ENCODE measurements around the gene WDR37.
A peak's percentile ranks its signal among the peaks of the same experiment; 100 is the strongest.
"Not testable (repeated sequence)": the region's sequence is repeated elsewhere in the genome, so short reads cannot be mapped to it uniquely, and the experiment has no call there.

The WDR37 gene

DNA sequence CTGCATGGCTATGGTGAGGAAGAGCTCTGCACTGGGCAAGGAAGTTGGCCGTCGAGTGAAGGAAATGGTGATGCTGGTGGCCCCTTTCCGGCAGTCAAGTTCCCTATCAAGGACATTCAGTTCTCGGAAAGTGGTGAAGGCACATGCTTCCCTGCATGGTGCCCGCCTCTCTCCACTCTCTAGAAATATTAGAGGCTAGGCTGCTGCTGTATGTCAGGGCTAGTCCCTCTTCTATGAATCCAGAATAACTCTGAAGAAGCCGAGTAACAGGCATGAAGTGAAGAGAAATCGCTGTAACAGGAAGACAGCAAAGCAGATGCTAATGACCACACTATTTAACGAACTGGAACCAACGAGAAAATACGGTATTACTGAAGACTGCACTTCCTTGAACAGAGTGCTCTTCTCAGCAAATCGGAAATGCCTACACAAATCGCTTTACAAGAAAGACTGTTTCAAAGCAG, 12.6 kb upstream of the WDR37 start:
- no peak for DNase-seq

DNA sequence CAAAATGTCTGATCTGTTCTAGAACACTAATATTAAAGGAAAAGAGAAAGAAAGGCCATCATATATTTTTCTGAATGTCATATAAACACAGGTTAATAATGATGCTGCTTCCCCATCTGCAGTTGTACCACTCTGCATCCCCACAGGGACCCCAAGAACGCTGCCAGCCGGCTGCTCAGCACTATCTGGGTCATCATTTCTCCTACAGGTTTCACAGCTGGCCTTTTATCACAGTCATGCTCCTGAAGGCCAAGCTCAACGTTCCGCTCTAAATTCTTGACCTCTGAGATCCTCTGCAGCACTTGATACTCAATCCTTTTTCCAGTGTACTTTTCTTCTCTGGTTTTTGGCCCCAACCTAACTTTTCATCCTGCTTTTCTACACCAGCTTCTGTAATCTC, 12.0 kb upstream of the WDR37 start:
- no peak for DNase-seq

DNA sequence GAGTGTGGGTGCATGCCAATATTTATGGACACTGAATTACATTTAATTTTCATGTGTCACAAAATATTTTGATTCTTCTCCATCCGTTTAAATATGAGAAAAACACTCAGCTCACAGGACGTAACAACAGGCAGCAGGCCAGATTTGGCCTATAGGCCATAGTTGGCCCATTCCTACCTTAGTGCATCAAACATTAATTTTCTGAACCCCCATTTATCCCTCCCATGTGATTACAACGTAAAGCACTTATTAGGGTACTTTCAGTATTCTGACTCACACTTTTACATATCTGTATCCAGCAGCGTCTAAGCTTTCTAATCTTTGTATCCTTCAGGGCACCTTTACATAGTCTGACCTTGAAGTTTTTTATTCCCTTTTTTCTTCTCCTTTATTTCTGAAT, 11.2 kb upstream of the WDR37 start:
- no peak for DNase-seq

DNA sequence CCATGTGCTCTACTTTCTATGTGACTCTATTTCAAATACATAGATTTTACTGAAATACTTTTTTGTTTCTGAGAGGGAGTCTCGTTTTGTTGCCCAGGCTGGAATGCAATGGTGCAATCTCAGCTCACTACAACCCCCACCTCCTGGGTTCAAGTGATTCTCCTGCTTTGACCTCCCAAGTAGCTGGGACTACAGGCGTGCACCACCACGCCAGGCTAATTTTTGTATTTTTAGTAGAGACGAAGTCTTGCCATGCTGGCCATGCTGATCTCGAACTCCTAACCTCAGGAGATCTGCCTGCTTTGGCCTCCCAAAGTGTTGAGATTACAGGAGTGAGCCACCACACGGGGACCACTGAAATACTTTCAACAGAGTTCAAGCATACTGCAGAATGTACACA, 10.8 kb upstream of the WDR37 start:
- no peak for DNase-seq

DNA sequence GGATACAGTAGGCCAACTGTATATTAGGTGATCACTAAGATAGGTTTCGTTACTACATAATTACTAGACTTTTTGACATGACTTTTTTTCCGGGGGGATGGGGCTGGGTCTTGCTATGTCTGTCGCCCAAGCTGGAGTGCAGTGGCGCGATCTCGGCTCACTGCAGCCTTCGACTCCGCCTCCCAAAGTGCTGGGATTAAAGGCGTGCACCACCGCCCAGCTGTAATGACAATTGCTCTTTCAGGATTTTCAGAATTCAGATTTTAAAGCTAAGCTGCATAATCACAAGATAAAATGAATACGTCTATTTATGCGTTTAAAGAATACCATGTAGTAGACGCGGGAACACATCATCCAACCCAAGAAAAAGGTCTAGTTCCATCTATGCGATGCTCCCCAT, 8.2 kb upstream of the WDR37 start:
- DNase-seq = no peak

DNA sequence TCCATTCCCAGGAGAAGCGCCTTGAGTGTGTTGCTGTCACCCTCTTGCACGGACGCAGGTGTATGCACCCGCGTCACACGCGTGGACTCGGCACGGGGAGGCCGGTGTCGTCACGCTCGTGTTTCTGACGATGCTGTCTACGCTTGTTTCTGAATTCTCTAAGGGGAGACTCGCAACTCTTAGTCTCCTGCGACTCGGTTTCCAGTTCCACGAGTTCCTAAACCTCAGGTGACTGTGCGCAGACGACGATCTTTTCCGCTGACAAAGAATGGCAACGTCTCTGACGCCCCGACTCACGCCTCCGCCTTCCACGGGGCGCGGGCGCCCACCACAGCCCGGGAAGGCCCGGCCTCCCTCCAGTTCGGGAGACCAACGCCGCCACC, 7.8 kb upstream of the WDR37 start:
- no peak for DNase-seq

DNA sequence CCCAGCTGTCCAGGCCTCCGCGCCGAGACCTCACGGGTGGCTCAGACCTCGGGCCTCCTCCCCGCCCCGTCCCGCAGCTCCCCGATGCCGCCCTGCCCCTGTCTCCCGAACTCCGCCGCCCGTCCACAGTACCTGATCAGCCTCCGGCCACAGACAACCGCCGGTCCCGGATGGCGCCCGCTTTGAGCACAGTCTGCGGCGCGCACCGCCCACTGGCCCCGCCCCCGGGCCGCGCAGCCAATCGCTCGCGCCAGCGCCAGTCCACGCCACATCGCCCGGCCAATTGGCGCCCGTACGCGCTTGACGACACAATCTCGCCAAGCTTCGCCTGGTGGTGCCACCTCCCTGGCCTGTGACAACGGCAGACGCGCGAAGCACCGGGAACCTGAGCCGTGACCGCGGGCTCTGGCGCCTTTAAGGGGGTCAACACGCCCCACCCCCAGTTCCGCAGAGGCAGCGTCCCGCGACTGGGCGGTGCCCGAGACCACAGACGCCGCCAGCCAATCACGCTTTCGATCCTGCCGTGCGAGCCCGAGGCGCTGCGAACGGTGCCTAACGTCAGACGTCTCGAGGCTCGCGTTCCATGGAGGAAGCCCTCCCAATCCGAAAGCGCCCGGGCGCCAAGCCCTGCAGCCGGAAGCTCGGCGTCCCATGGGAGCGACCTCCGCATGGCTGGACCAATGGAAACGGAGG, 7.3 kb upstream of the WDR37 start, which contains the start of gene IDI1:
Gene IDI1, minus strand, starts transcription at position 388 of the 693 bp plus-strand sequence. Its CDS starts 116 bp downstream, at position 272.
- DNase-seq = peak; percentile 89 to 93

DNA sequence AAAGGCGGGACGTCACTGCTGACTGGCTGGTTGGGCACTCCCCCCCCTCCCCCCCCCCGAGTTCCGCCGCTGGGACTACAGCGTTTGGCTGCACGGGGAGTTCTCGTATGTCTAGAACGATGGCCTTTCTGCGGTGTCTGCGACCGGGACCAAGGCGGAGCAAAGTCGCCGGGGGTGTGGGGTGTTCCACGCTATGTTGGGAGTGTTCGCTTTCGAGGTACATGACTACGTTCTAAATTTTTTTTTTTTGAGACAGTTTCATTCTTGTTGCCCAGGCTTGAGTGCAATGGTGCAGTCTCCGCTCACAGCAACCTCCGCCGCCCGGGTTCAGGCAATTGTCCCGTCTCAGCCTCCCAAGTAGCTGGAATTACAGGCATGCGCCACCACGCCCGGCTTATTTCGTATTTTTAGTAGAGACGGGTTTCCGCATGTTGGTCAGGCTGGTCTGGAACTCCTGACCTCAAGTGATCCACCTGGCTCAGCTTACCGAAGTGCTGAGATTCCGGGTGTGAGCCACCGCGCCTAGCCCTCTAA, 6.7 kb upstream of the WDR37 start:
- no peak for DNase-seq

DNA sequence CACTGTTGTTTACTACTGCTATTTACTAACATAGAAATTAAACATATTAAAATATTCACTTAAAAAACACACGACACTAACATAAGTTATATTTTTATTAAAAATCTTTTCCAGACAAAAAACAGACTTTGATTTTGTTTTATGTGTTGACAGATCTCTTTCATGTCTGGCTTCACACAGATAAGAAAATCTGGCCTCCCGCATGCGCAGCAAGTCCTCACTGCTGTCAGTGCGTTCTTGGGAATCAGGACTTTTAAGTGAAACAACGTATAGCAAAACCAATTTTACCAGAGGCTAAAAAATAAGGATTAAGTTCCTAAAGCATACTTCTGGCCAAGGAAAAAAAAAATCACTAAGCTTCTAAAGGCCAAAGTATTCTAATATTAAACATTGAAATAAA, 6.0 kb upstream of the WDR37 start:
- DNase-seq = no peak

DNA sequence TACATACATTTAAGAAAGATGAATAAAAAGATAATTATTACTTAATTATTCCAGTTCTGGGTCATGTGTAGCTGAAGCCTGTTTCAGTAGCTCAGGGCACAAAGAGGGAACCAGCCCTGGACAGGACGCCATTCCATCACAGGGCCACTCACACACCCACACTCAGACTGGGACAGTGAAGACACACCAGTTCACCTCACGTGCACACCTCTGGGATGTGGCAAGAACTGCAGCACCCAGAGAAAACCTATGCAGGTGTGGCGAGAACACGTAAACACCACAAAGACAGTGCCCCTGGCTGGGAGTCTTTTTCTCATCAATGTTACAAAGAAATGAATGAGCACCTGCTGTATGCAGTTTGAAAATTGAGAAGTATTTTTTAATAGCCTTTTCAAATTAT, 5.6 kb upstream of the WDR37 start:
- no peak for DNase-seq

DNA sequence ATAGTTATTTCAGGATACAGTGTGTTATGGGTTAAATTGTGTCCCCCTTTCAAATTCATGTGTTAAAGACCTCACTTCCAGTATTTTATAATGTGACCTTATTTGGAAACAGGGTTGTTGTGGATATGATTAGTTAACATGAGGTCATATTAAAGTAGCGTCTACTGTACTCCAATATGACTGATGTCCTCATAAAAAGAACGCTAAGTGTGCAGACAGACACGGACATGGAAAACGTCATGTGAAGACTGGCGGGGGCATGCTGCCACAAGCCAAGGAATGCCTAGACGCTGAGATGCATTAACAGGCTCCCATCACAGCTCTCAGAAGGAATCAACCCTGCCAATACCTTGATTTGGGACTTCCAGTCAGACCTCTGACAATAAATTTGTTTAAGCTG, 1.5 kb upstream of the WDR37 start:
- no peak for DNase-seq

DNA sequence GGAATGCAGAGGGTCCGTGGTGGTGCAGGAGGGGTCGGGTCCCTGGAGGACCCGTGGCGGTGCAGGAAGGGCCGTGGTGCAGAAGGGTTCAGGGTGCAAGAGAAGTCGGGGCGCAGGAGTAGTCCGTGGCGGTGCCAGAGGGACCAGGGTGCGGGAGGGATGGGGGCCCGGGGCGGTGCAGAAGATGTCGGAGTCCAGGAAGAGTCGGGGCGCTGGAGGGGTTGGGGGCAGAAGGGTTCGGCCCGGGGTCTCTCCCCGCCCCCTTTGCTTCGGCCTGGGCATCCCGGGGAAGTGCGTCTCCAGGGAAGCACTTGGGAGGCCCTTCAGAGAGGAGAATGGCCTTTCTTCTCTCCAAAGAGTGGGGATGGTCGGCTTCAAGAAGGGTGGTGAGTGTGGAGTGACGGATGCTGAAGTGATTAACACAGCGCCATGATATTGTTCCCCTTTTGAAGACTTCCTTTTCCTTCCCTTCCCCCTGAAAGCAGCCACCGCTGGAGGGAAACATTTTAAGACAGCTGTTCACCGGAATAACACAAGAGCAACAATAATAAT, 997 bp downstream of the WDR37 start:
- no peak for DNase-seq

DNA sequence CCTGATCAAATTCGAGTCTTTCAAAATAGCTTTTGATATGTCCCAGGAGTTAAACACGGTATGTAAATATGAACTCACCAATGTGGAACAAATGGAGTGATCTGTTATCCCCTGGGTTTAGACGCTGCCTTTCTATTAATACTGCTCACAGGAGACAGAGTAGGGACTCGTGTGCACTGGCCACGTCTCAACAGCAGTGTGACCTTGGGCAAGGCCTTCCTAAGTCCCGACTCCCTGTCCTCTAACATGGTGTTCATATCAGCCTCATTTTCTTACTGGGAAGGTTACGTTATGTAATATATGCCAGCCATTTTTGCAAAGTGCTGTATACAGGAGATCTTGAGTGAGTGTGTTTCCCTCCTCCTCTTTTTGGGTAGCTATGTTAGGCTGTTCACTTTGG, 1.8 kb downstream of the WDR37 start:
- no peak for DNase-seq

DNA sequence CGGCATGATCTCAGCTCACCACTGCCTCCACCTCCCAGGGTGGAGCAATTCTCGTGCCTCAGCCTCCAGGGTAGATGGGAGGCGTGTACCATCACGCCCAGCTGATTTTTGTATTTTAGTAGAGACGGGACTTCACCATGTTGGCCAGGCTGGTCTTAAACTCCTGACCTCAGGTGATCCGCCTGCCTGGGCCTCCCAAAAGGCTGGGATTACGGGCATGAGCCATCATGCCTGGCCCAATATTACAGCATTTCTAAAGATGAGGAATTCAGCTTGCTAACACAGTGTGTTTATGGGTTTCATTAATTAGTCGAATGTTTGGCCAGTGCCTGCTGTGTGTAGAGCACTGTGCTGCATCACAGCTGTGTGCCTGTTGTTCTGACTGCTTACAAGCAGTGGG, 3.7 kb downstream of the WDR37 start:
- DNase-seq = no peak

DNA sequence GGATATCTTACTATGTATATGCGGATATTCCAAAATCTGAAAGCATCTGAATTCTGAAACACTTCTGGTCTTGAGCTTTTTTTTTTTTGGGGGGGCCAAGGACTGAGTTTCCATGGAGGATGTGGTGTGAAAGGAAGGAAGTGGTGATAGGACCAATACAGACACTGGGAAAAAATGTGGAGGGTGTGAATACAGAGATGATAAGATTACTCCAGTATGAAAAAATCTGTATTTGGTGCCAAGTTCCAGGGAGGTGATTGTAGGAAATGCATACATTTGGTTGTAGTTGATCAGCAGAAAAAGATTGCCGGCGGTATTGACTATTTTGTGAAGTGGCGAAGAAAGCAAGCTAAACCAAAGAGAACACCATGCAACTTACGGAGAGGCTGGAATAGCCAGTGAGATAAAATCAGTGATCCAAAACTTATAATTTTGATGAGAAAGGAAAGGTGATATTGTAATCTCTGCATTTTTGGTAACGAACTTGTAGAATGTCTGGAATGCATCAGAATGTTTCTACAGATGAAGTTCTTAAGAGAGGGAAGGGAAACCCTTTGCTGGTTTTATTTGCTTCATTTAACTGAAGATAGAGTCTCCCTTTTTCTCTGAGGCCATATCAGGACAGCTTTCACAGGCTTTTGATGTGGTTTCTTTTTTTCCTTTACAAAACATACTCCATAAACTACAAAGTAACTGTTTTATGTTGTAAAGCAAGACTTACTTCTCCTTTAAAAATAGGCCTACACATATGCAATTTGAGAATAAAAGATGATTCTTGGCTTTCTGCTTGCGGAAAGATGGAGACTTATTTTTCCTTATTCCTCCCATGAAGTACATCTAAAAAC, 6.0 kb downstream of the WDR37 start:
- DNase-seq = no peak

DNA sequence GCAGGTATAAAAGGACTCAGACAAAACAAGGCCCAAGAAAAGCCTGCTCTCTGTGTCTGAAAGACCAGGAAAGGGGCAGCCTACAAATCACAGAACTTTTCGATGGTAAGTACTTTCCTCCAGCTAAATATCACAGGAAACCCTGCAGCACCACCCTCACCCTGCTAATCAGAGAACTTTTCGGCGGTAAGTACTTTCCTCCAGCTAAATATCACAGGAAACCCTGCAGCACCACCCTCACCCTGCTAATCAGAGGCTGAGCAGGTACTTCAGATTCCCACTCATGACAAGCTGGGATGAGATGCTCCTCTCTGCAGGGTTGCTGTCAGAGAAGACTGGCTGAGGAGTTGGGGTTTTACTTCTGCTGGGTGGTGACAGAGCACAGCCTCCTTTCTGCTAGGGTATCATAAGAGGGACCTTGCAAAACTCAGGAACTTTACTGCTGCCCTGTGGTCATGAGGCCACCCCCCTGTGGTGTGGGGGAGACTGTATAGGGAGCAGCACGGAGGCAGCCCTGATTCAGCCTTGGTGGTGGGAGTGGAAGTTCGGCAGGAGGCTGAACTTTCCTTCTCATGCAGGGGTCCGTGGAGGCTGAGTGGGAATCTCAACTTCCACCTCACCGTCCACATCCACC, 7.2 kb downstream of the WDR37 start:
- DNase-seq = no peak

DNA sequence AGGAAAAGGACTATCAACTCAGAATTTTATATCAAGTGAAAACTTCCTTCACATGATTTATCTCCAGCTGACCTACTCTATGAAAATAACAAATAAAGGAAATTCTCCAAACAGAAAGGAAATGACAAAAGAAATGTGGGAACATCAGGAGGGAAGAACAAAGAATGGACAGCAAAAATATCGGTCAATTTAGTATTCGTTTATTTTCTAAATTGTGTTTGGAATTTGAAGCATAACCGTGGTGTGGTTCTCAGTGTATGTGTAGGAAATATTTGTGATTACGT, 8.7 kb downstream of the WDR37 start:
- DNase-seq = no peak

DNA sequence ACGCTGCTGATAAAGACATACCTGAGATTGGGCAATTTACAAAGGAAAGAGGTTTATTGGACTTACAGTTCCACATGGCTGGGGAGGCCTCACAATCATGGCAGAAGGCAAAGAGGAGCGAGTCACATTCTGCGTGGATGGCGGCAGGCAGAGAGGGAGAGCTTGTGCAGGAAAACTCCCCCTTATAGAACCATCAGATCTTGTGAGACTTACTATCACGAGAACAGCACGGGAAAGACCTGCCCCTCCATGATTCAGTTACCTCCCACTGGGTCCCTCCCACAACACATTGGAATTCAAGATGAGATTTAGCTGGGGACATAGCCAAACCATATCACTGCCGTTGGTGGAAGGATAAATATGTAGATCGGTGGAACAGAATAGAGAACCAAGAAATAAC, 10.5 kb downstream of the WDR37 start:
- not testable (repeated sequence) for DNase-seq

DNA sequence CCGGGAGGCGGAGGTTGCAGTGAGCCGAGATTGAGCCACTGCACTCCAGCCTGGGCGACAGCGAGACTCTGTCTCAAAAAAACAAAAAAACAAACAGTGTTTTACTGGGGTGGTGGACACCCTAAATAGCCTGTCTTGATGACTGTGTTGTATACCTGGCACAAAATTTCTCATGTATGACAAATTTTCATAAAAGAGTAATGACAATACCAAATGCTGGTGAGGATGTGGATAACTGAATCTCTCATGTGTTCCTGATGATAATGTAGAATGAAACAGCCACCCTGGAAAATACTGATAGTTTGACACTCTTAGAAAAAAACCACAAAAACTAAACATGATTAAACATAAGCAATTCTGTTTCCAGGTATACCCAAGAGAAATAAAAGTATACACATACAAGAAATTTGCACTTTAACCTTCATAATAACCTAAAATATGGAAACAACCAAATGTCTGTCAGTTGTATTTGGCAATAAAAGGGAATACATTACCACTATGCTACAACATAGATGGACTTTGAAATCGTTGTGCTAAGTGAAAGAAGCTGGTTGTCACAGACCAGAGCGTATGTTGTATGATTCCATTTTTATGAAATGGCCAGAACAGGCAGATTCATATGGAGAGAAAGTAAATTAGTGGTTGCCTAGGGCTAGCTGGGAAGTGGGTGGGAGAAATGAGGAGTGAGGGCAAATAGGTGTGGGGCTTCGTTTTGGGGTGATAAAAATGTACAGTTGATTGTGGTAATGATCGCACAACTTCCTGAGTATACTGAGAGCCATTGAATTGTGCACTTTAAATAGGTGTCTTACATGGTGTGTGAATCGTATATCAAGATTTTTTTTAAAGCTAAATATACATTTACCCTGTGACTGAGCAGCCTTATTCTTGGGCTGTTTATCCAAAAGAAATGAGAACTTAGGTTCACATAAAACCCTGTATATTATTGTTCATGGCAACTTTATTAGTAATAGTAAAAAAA, 12.5 kb downstream of the WDR37 start:
- DNase-seq = no peak

DNA sequence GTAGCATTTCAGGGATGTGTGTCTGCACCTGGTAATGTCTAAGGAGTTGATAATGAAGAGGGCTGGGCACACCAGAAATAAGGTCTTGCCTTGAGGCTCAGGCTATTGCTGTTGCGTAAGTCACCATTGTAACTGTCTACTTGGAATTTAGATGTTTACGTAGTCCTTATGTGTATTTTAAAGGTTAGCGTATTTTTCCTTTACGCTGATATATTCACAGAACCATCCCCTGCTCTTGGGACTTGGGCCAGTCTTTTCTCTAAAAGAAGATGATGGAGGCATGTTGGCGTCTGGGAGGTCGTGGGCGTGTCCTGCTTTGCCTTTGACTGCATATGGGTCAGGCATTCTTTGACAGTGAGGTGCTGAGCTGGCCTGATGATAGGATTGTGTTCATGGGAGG, 14.7 kb downstream of the WDR37 start:
- no peak for DNase-seq

DNA sequence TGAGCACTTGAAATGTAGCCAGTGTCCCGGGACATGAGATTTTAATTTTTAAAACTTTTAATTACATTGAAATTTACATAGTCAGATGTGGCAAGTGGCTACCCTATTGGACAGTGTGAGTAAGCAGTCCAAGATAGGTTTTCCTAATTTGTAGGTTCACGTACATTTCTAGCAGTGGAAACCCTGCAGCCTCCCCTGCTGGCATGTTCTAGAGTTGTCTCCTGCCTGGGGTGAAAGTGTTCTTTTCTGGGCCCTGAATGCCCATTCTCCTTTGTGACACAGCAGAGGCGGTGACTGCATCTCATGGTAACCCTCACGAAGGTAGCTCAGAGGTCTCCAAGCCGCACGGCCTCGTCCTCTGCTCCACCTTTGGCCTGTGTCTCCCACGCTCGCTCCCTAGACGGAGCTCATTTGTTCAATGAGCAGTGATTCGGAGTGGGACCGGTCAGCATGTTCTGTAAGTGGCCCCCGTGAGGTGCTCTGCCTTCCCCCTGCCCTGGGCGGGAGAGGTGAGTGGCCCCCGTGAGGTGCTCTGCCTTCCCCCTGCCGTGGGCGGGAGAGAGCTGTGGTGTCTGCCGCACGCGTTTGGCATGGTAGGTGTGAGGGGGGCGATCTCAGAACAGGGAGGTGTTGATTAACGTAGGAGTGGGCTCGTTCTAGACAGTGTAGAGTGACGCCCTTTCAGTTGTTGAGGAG, 18.0 kb downstream of the WDR37 start:
- DNase-seq = no peak

All from NCI-H187 (cell line).